RCC 7860 (cell line): ENCODE results near the gene HORMAD1.
A peak's percentile ranks its signal among the peaks of the same experiment; 100 is the strongest.
"Not testable (repeated sequence)": the region's sequence is repeated elsewhere in the genome, so short reads cannot be mapped to it uniquely, and the experiment has no call there.

Source experiments
- DNase-seq: peaks from one replicate; pipeline ENCODE4 v3.0.0-alpha.2; 2015; ENCODE audit warnings: low spot score
- FAIRE-seq: peaks from 2 replicates; lab custom pipeline; 2012; peaks lifted over from hg19 to GRCh38; lab: Jason Lieb, UNC

The HORMAD1 gene

DNA sequence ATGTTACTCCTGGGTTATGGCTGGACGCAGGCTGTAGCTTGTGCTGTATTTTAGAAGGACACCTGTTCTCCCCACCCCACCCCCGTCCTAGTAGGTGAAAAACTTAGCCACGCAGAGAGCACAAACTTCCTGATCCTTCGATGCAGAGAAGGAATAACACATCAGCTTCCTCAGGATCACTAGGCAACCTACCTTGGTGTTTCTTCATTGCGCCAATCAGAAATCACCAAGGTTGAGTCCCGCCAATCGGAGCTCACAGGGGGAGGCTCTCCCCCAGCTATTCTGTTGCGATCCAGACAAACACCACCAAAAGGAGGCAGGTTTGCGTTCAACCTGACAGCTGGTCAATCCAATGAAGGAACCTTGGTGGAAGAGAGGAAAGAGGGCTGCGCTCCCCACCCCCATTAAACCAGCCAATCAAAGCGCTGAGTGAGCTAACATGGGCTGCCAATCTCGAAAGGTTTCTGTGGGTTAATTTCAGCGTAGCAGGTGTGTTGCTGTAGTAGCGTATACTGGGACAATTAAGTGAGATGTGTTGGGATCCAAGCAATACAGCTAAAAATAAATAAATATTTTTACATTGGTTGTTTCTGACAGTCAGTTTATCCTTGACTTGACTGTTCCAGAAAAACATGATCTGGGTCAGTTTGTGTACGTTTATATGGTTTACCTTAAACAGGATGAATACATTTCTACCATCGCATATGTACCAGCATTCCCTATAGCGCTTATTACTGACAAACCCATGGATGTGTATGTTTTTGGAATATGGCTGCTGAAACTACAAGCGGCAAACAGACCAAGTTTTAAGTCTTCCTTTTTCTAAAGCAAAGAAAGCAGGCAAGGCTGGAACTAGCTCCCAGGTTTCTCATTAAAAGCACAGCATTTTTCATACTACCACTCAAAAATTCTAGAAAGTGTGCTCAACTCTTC lies 23.4 kb downstream of the HORMAD1 start, which contains the start of gene GOLPH3L:
Gene GOLPH3L, minus strand, starts transcription at position 160 of the 933 bp plus-strand sequence. CDS start 2,316 bp downstream, outside the sequence.
- peak; percentile 97 for DNase-seq
- peak; percentile 97 for FAIRE-seq

DNA sequence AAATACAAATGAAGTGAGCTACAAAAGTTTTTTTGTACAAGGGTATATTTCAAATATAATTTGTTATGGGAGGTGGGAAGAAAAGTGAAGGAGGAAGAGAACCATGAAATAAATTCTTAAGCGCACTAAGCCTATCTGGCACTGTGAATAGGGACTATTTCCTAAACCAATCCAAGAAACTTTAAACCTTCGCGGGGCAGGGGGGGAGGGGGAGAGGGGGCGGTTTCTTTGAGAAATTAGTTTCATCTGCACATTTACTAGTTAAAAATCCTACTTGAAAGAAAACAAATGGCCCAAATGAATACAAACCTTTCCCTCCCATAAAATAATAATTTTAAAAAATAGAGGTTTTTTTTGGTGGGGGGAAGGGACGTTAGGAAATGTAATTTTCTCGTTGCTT lies 24.1 kb downstream of the HORMAD1 start:
- no peak for DNase-seq

DNA sequence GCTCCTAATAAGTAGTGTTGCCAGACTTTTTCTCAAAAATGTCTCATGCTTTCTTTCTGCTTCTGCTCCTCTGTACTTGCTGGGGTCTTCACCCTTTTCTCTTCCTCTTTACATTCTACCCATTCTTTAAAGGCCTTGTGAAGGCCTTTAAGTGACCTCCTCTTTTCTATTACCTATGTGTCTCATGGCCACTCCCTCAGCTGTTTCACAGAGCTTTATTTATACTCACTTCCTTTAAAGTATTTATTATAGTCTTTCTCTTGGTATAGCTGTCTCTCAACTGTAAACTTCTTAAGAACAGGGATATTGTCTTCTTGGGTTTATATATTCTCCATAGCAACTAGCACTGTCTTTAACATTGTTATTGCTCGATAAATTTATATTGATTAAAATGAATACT lies 24.5 kb downstream of the HORMAD1 start:
- no peak for FAIRE-seq
- DNase-seq, result no peak

More for the DNA sequence above, 24.1 kb downstream of the HORMAD1 start:
- FAIRE-seq, result no peak

DNA sequence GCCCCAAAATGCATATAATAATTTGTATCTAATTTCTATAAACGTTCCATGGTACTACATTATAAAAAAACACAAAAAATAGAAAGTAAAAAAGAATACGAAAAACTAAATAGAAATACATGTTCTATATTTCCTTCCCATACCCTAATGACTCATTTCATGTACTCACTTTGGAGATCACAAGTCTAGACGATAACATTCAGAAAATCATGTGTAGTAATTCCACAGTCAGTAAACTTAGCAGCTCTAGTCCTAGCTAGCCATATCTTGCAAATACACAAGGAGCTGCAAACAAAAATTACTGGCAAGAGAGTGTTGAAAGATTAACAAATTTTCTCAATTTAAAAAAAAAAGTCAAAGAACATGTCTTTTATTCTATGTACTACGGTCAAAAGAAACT lies 25.1 kb downstream of the HORMAD1 start:
- FAIRE-seq, result peak; percentile 2
- no peak for DNase-seq

DNA sequence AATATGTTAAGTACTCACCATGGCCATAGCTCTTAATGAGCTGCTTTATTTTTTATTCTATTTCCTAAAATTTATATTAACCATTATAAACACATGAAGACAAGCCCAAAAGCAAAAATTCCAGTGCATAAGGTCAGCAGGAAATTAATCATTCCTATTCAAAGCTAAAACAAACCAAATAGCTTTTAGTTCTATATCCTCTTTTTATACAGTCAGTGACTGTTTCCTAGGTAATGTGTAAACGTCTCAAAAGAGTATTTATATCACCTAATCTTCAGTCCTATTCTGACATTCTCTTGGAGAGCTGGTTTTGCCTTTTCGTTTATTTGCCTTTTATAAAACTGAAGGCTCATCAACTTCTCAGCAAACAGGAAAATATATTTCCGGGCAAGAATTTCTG lies 28.0 kb downstream of the HORMAD1 start:
- DNase-seq (no peak), FAIRE-seq (no peak)

DNA sequence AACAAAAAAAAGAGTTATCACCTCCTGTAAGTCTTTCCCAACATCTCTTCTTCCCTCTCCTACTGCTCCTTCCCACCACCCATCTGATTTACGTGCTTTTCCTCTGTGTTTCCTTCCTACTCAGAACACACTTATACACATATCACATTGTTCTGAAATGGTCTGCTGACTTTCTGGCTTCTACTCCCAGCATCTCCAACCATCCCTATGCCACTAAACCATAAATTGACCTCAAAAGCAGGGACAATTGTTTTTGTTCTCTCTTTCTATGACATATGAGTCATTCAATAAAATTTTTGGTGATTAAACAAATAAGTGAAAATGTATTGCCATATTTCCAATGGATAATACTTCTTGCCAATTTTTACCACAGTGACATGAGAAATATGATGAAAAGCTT lies 31.9 kb downstream of the HORMAD1 start:
- DNase-seq (no peak), FAIRE-seq (no peak)

DNA sequence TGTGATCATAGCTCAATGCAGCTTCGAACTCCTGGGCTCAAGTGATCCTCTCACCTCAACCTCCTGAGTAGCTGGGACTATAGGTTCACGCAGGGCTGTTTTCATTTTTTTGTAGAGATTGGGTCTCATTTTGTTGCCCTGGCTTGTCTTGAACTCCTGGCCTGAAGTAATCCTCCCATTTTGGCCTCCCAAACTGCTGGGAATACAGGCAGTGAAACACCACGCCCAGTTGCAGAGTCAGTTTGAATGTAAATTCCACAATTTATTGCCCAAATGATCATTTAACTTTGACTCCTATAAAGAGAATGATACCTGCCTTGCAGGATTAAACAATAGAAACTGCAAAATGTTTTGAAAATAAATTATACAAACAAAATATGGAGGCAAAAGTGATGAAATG lies 34.4 kb downstream of the HORMAD1 start:
- DNase-seq (no peak), FAIRE-seq (no peak)

DNA sequence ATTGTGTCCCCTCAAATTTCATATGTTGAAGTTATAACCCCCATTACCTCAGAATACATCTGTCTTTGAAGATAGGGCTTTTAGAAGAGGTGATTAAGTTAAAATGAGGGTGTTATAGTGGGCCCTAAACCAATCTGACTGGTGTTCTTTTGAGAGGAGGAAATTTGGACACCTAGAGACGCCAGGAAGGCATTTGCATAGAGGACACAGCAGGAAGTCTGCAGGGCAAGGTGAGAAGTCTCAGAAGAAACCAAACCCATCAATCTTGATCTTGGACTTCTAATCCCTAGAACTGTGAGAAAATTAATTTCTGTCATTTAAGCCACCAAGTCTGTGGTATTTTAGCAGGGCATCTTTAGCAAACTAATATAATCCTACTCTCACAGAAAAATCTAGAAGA lies 36.8 kb downstream of the HORMAD1 start:
- no peak for DNase-seq
- FAIRE-seq, result no peak

DNA sequence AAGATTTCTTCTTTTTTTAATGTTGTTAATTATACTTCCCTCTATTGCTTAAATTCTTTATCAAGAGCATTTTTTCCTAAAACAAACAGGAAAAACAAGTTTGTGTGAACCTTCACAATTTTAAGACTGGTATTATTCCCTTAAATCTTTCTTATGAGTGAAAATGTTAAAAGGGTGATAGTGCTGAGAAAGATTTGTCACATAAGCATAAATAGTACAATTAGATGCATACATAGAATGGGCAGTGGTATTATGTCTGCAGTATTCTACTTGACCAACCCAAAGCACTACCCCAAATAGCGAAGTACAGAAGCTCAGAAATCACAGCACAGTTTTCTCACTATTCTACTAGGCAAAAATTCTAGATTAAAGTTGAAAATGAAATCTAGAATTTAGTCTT lies 41.7 kb downstream of the HORMAD1 start:
- FAIRE-seq (no peak), DNase-seq (no peak)

DNA sequence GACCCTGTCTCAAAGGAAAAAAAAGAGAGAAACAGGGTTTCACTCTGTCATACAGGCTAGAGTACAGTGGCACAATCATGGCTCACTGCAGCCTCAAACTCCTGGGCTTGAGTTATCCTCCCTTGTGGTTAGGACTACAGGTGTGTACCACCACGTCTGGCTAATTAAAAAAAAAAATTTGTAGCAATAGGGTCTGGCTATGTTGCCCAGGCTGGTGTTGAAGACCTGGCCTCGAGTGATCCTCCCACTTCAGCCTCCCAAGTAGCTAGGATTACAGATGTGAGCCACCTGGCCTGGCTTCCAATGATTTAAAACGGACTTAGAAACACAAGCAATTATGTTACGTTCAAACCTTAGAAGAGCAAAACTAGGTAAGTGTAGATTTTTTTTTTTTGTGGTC lies 45.8 kb downstream of the HORMAD1 start:
- no peak for FAIRE-seq

DNA sequence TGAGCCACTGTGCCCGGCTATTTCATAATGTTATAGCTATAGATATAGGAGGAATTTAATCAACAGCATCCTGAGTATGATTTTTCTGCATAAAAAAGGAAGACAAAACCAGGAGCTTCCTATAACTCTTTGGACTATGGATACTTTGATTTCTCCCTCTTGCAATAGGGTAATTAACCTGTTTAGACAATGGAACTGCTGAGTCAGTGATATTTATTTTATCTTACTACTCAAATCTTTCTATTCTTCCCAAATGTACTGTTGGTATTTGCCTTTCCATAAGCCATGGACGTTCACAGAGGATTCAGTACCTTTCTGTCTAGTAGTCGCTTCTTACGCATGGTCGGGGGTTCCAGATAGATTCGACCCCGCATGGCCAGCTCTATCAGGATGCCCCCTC lies 57.4 kb downstream of the HORMAD1 start:
- DNase-seq (no peak), FAIRE-seq (no peak)

More for the DNA sequence above, 45.8 kb downstream of the HORMAD1 start:
- DNase-seq, result no peak

DNA sequence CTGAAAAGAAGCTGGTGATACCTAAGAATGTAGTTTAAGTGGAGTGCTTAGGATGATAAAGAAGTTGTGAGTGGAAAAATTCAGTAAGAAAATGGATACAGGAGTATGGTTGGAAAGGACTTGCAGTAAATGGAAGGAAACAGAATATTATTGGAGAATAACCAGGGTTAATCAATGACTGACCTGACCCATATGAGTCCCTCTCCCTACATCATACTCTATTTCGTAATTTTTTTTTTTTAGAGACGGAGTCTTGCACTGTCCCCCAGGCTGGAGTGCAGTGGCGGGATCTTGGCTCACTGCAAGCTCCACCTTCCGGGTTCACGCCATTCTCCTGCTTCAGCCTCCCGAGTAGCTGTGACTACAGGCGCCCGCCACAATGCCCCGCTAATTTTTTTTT lies 57.9 kb downstream of the HORMAD1 start:
- no peak for DNase-seq
- no peak for FAIRE-seq

DNA sequence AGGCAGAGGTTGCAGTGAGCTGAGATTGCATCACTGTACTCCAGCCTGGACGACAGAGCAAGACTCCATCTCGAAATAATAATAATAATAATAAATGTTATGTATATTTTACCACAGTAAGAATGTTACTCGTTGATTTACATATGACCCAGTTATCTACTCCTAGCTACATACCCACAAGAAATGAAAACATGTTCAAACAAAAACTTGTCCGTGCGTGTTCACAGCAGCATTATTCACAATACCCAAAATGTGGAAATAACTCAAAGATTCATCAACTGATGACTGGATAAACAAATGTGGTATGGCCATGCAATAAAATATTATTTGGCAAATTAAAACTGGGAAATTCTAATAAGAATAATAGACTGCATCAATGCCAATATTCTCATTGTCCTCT lies 59.5 kb downstream of the HORMAD1 start:
- FAIRE-seq, result no peak
- DNase-seq, result no peak

DNA sequence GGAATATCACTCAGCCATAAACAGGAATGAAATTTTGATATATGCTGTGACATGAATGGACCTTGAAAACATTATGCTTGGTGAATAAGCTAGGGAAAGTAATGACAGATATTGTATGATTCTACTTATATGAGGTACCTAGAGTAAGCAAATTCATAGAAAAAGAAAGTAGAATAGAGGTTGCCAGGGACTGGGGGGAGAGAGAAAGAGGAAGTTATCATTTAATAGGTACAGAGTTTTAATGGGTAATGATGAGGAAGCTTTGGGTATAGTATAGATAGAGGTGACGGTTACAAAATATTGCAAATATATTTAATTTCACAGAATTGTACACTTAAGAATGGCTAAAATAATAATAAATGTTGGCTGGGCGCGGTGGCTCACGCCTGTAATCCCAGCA lies 60.1 kb downstream of the HORMAD1 start:
- FAIRE-seq (no peak), DNase-seq (no peak)

DNA sequence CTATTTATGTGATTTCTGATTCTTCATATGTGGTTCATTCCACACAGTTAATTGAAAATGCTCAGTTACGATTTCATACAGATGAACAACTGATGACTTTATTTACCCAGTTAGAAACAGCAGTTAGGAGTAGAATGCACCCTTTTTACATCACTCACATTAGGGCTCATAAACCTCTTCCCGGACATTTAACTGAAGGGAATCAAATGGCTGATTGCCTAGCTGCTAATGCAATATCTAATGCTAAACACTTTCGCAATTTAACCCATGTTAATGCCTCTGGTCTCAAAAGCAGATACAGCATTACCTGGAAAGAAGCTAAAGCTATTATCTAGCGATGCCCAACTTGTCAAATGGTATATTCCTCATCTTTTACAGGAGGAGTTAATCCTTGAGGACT lies 63.6 kb downstream of the HORMAD1 start:
- FAIRE-seq, DNase-seq: not testable (repeated sequence)

DNA sequence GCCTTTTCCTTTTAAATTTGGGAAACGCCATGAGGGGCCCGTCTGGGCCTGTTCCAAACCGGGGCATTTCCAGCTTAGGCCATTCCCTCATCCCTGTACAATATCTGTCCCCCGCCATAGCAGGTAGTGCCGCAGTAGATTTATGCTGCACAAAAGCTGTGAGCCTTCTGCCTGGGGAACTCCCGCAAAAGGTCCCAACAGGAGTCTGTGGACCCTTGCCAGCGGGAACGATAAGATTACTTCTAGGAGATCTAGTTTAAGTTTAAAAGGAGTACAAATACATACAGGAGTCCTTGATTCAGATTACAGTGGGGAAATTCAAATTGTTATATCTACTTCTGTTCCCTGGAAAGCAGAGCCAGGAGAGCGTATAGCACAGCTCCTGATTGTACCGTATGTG lies 66.1 kb downstream of the HORMAD1 start:
- FAIRE-seq, DNase-seq: not testable (repeated sequence)

DNA sequence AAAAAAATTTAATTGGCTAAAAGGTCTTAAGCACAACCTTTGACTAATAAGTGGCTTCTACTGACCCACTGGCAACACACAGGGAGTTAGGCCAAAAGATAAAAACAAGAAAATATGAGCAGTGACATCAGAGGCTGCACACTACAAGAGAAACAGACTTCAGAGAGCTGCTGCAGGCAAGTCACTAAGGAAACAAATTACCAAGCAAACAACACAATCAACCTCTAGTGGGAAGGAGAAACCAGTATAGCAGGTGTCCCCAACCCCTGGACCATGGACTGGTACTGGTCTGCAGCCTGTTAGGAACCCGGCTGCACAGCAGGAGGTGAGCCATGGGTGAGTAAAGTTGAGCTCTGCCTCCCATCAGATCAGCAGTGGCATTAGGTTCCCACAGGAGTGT lies 70.5 kb downstream of the HORMAD1 start:
- FAIRE-seq (no peak), DNase-seq (no peak)

DNA sequence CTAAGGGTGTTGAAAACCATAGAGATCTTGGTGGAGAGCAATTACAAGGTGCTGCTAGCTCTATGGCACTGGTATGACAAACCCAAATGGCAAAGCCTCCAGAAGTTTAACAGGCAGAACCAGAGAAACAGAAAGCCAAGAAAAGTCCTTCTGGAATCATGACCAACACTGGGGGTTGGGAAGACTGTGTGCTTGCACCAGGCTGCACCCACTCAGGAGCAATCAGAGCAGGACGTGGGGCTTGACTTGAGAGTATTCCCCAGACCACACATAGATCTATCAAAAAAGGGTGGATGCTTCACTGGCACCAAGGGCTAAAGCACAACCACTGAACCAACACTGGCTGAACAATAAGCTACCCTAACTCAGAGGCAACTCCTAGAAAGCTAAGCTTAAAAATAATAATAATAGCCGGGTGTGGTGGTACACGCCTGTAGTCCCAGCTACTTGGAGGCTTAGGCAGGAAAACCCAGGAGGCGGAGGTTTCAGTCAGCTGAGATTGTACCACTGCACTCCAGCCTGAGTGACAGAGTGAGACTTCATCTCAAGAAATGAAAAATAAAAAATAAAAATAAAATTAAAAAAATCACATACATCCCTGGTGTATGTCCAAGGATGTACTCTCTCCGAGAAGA lies 71.1 kb downstream of the HORMAD1 start:
- DNase-seq, result no peak
- no peak for FAIRE-seq
